Measurements from ENCODE around the gene PALLD.
"Not testable (repeated sequence)": the region's sequence is repeated elsewhere in the genome, so short reads cannot be mapped to it uniquely, and the experiment has no call there.

- not testable (repeated sequence) for TF ChIP-seq EZH2 (optimal IDR thresholded peaks at IDR 0.05; ENCODE audit: low read depth, low read length); CTCF (IDR thresholded peaks at IDR 0.05; ENCODE audit: low read length); EZH2phosphoT487 (IDR thresholded peaks at IDR 0.05; ENCODE audit: low read length)
These were observed 309.4 kb downstream of the PALLD start for GRCh38 chr4:168806247-168806646.
